Measurements from ENCODE around the gene PGLYRP2. TPM values are rescaled to one million over a fixed set of nuclear protein-coding genes. Genes with fewer than 3 reads are reported as not detected.

PGLYRP2 gene
- total and polyA plus RNA-seq, 2 of the 13 experiments (the other 11 are each of a cell fraction or from before 2014, with no cell fraction given) = 0.04 to 1.0 TPM

DNA sequence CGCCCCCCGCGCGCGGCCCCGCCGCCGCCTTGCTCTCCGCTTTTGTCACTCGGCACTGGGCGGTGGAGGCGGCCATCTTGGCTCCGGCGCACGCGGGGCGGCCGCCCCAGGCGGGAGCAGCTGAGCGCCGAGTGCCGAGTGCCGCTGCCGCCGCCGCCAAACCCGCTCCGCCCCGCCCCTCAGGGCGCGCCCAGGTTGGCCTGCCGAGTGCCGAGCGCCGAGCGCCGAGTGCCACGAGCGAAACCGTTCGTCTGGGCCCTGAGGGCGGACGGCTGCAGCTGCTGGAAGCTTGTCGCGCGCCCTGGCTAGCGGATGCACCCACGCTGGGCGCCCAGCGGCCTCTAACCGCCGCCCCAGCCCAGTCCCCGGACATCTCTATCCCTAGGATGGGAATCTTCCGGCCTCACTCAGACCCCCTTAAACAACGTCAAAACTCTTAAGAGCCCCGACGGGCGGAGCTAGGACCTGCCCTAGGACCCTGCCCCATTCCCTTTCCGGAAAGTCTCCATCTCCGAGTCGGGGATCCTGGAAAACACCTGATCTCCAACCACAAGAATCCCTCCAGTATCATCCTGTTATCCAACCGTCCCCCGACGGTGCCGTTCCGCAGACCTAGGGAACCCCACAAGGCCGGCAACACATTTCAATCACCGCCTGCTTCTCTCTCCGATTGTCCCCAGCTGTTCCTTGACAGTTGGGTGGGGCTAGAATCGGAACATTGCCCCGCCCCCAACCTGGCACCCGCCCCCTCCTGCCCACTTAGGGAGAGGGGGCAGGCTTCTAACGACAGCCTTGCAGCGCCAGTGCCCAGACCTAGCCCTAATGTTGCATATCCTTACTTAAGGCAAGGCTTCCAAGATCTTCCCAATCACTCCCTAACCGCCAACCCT, 46.4 kb downstream of the PGLYRP2 start (continued):
- TF ChIP-seq, protein P1, sequence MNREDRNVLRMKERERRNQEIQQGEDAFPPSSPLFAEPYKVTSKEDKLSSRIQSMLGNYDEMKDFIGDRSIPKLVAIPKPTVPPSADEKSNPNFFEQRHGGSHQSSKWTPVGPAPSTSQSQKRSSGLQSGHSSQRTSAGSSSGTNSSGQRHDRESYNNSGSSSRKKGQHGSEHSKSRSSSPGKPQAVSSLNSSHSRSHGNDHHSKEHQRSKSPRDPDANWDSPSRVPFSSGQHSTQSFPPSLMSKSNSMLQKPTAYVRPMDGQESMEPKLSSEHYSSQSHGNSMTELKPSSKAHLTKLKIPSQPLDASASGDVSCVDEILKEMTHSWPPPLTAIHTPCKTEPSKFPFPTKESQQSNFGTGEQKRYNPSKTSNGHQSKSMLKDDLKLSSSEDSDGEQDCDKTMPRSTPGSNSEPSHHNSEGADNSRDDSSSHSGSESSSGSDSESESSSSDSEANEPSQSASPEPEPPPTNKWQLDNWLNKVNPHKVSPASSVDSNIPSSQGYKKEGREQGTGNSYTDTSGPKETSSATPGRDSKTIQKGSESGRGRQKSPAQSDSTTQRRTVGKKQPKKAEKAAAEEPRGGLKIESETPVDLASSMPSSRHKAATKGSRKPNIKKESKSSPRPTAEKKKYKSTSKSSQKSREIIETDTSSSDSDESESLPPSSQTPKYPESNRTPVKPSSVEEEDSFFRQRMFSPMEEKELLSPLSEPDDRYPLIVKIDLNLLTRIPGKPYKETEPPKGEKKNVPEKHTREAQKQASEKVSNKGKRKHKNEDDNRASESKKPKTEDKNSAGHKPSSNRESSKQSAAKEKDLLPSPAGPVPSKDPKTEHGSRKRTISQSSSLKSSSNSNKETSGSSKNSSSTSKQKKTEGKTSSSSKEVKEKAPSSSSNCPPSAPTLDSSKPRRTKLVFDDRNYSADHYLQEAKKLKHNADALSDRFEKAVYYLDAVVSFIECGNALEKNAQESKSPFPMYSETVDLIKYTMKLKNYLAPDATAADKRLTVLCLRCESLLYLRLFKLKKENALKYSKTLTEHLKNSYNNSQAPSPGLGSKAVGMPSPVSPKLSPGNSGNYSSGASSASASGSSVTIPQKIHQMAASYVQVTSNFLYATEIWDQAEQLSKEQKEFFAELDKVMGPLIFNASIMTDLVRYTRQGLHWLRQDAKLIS (CRISPR knock-in tag; IDR thresholded peaks at IDR 0.05) = no peak
- TF ChIP-seq, protein P2, sequence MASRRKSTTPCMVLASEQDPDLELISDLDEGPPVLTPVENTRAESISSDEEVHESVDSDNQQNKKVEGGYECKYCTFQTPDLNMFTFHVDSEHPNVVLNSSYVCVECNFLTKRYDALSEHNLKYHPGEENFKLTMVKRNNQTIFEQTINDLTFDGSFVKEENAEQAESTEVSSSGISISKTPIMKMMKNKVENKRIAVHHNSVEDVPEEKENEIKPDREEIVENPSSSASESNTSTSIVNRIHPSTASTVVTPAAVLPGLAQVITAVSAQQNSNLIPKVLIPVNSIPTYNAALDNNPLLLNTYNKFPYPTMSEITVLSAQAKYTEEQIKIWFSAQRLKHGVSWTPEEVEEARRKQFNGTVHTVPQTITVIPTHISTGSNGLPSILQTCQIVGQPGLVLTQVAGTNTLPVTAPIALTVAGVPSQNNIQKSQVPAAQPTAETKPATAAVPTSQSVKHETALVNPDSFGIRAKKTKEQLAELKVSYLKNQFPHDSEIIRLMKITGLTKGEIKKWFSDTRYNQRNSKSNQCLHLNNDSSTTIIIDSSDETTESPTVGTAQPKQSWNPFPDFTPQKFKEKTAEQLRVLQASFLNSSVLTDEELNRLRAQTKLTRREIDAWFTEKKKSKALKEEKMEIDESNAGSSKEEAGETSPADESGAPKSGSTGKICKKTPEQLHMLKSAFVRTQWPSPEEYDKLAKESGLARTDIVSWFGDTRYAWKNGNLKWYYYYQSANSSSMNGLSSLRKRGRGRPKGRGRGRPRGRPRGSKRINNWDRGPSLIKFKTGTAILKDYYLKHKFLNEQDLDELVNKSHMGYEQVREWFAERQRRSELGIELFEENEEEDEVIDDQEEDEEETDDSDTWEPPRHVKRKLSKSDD (CRISPR knock-in tag; IDR thresholded peaks at IDR 0.05; ENCODE audit: low read depth) = peak; percentile 53; the same call in 1 of the 2 replicates
- no peak for TF ChIP-seq BATF2 (CRISPR knock-in tag; IDR thresholded peaks at IDR 0.05)
- peak; percentile 47 for TF ChIP-seq TEAD3 (CRISPR knock-in tag; optimal IDR thresholded peaks at IDR 0.05; ENCODE audit: borderline replicate concordance)
- TF ChIP-seq MED13 (CRISPR knock-in tag; IDR thresholded peaks at IDR 0.05) = no peak
- no peak for TF ChIP-seq SOX13 (IDR thresholded peaks at IDR 0.05)
- TF ChIP-seq SOX13 (CRISPR knock-in tag; conservative IDR thresholded peaks at IDR 0.05 in 1 of 2, IDR thresholded peaks at IDR 0.05 in 1 of 2) = no peak; a peak in 1 of 4 replicates
- TF ChIP-seq ZNF557 (CRISPR knock-in tag; IDR thresholded peaks at IDR 0.05) = no peak
- no peak for TF ChIP-seq NFRKB (IDR thresholded peaks at IDR 0.05)
- peak; percentile 62; the same call in 1 of the 2 replicates for TF ChIP-seq KMT2B (CRISPR knock-in tag; IDR thresholded peaks at IDR 0.05)
- no peak for TF ChIP-seq ZNF564 (CRISPR knock-in tag; IDR thresholded peaks at IDR 0.05)
- no peak for TF ChIP-seq ZNF264 (CRISPR knock-in tag; IDR thresholded peaks at IDR 0.05)
- TF ChIP-seq CCDC6 (CRISPR knock-in tag; IDR thresholded peaks at IDR 0.05) = peak; percentile 95
- TF ChIP-seq ATF3 (CRISPR knock-in tag; IDR thresholded peaks at IDR 0.05) = peak; percentile 12; the same call in 1 of the 2 replicates
- peak; percentile 67; the same call in 1 of the 2 replicates for TF ChIP-seq TFDP2 (CRISPR knock-in tag; IDR thresholded peaks at IDR 0.05)
- TF ChIP-seq, protein P3, sequence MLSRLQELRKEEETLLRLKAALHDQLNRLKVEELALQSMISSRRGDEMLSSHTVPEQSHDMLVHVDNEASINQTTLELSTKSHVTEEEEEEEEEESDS (CRISPR knock-in tag; IDR thresholded peaks at IDR 0.05; ENCODE audit: borderline replicate concordance) = no peak
- no peak for TF ChIP-seq ATF4 (CRISPR knock-in tag; IDR thresholded peaks at IDR 0.05)
